Measurements from ENCODE around the gene ZBTB12. TPM values are rescaled to one million over a fixed set of nuclear protein-coding genes. Genes with fewer than 3 reads are reported as not detected.
A peak's percentile ranks its signal among the peaks of the same experiment; 100 is the strongest.

ZBTB12 gene
- polyA plus RNA-seq, 4 donors, result 22.4 to 35.3 (median 26.9) TPM

GRCh38 chr6:31899215-31899614 is 2.7 kb downstream of the ZBTB12 start:
- no peak for DNase-seq (ENCODE audit: low read depth in 4 of 4, low spot score in 2 of 4)

- DNase-seq (ENCODE audit: low read depth in 4 of 4, low spot score in 2 of 4), result no peak
Observed at GRCh38 chr6:31898383-31899011, 3.4 kb downstream of the ZBTB12 start.

- peak in 3 of 4 donors; percentile 63 to 79 (median 75) for DNase-seq (ENCODE audit: low read depth in 4 of 4, low spot score in 2 of 4)
Observed at GRCh38 chr6:31897612-31898382, 4.1 kb downstream of the ZBTB12 start, which contains the start of gene EHMT2. TSS of gene EHMT2 (minus strand) at chr6:31897698. CDS start at chr6:31897677, 21 bp downstream.

GRCh38 chr6:31896856-31897611 is 4.9 kb downstream of the ZBTB12 start:
- no peak for DNase-seq (ENCODE audit: low read depth in 4 of 4, low spot score in 2 of 4)

GRCh38 chr6:31896493-31896855 is 5.4 kb downstream of the ZBTB12 start:
- DNase-seq (ENCODE audit: low read depth in 4 of 4, low spot score in 2 of 4), result no peak

GRCh38 chr6:31892821-31893220 is 9.1 kb downstream of the ZBTB12 start:
- no peak for DNase-seq (ENCODE audit: low read depth in 4 of 4, low spot score in 2 of 4)

GRCh38 chr6:31889331-31889972 is 12.4 kb downstream of the ZBTB12 start:
- no peak for DNase-seq (ENCODE audit: low read depth in 4 of 4, low spot score in 2 of 4)

GRCh38 chr6:31888276-31889258 is 13.3 kb downstream of the ZBTB12 start:
- no peak for DNase-seq (ENCODE audit: low read depth in 4 of 4, low spot score in 2 of 4)

- DNase-seq (ENCODE audit: low read depth in 4 of 4, low spot score in 2 of 4), result no peak
Observed at GRCh38 chr6:31887173-31888007, 14.5 kb downstream of the ZBTB12 start.

- no peak for DNase-seq (ENCODE audit: low read depth in 4 of 4, low spot score in 2 of 4)
Observed at GRCh38 chr6:31886541-31886991, 15.3 kb downstream of the ZBTB12 start.

GRCh38 chr6:31884528-31885035 is 17.3 kb downstream of the ZBTB12 start:
- no peak for DNase-seq (ENCODE audit: low read depth in 4 of 4, low spot score in 2 of 4)

- DNase-seq (ENCODE audit: low read depth in 4 of 4, low spot score in 2 of 4), result no peak
Observed at GRCh38 chr6:31883676-31884075, 18.2 kb downstream of the ZBTB12 start.

GRCh38 chr6:31882344-31882743 is 19.5 kb downstream of the ZBTB12 start:
- DNase-seq (ENCODE audit: low read depth in 4 of 4, low spot score in 2 of 4), result no peak

- no peak for DNase-seq (ENCODE audit: low read depth in 4 of 4, low spot score in 2 of 4)
Observed at GRCh38 chr6:31881136-31881859, 20.6 kb downstream of the ZBTB12 start.

GRCh38 chr6:31880616-31881015 is 21.3 kb downstream of the ZBTB12 start:
- no peak for DNase-seq (ENCODE audit: low read depth in 4 of 4, low spot score in 2 of 4)

GRCh38 chr6:31879901-31880300 is 22.0 kb downstream of the ZBTB12 start:
- no peak for DNase-seq (ENCODE audit: low read depth in 4 of 4, low spot score in 2 of 4)

GRCh38 chr6:31879143-31879542 is 22.7 kb downstream of the ZBTB12 start:
- DNase-seq (ENCODE audit: low read depth in 4 of 4, low spot score in 2 of 4), result no peak

GRCh38 chr6:31878726-31879125 is 23.2 kb downstream of the ZBTB12 start, which contains the start of gene SLC44A4:
TSS of gene SLC44A4 (minus strand) at chr6:31878997. CDS start at chr6:31878980, 17 bp downstream.
- DNase-seq (ENCODE audit: low read depth in 4 of 4, low spot score in 2 of 4), result no peak

Data from left renal cortex interstitium (tissue), 4 donors.